ENCODE results near the gene ANG. TPM values are rescaled to one million over a fixed set of nuclear protein-coding genes. Genes with fewer than 3 reads are reported as not detected.

The ANG gene
- total and polyA plus RNA-seq, 2 of the 8 experiments (the other 6 are each of a cell fraction or from before 2014, with no cell fraction given) = 2.2 to 4.6 TPM

DNA sequence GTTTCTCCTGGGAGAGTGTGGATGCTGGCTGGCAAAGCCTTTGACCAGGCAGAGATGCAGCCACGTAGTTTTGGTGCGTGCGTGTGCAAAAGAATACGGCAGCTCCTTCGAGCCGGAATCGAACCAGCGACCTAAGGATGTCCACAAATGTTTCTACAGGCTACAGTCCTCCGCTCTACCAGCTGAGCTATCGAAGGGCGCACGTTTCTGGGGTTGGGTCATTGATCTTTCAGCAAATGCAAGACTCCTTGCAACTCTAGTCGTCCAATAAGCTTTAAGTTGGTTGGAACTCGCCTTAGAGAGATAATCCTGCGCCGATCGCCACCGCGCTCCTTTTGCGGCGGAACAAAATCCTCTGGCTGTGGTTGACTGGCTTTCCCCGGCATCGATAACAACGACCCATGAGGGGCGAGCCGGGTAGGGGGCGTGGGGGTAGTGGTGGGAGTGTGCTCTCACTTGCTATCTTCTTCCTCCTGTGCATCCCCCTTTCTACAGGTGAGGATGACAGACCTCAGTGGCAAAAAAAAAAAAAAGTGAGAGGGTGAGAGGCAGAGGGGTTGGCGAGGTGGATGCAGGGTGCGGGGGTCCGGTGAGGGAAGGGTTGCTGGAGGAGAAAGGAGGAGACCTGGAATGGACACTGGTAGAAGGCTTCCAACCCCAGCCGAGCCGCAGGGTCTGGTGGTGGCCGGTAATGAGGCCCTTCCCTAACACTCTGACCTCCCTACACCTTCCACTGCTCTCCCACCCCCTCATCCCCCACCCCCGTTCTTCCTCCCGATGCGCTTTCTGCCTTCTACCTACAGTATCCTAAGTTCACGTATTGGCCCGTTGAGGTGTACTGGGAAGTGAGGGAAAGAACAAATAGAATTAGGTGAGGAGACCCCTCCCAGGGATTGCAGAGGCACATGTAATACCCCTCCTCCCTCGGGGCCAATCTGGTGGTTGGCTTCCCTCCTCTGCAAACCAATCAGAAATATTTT lies 35.3 kb upstream of the ANG start (continued):
- TF ChIP-seq CHD2 (IDR thresholded peaks at IDR 0.05; ENCODE audit: low read length) (no peak), CBX5 (IDR thresholded peaks at IDR 0.05; ENCODE audit: low read depth, low read length) (no peak), CREB1 (IDR thresholded peaks at IDR 0.05) (peak; percentile 54; the same call in 1 of the 2 replicates), RBBP5 (IDR thresholded peaks at IDR 0.05; ENCODE audit: borderline replicate concordance, low read depth, low read length) (peak; percentile 95), KDM1A (IDR thresholded peaks at IDR 0.05; ENCODE audit: borderline replicate concordance, low read length) (peak; percentile 45; the same call in 1 of the 2 replicates), SRF (IDR thresholded peaks at IDR 0.05; ENCODE audit: low read depth, low read length) (no peak), HDAC2 (IDR thresholded peaks at IDR 0.05; ENCODE audit: borderline replicate concordance in 1 of 2, low read depth in 2 of 2, low read length in 2 of 2) (peak in 1 of 2 experiments; percentile 56; a peak in 2 of 4 replicates), NANOG (IDR thresholded peaks at IDR 0.05; ENCODE audit: insufficient read depth, low read depth, low read length, poor library complexity, severe bottlenecking) (no peak), EP300 (IDR thresholded peaks at IDR 0.05; ENCODE audit: borderline replicate concordance in 1 of 2, low read depth in 2 of 2, low read length in 2 of 2) (no peak), RFX5 (IDR thresholded peaks at IDR 0.05; ENCODE audit: borderline replicate concordance, low read depth, low read length) (no peak), MAFK (IDR thresholded peaks at IDR 0.05; ENCODE audit: low read depth, low read length) (peak; percentile 75; the same call in 1 of the 2 replicates), CTBP2 (IDR thresholded peaks at IDR 0.05; ENCODE audit: borderline replicate concordance, insufficient read depth, insufficient read length, low read length) (no peak), POLR2AphosphoS5 (IDR thresholded peaks at IDR 0.05; ENCODE audit: low read depth, low read length) (no peak), CBX8 (IDR thresholded peaks at IDR 0.05; ENCODE audit: borderline replicate concordance, low read depth, low read length) (no peak), YY1 (IDR thresholded peaks at IDR 0.05; ENCODE audit: low read depth, low read length) (peak; percentile 13; the same call in 1 of the 2 replicates), SIX5 (IDR thresholded peaks at IDR 0.05; ENCODE audit: low read depth, low read length) (no peak), BCL11A (IDR thresholded peaks at IDR 0.05; ENCODE audit: low read depth in 2 of 2, low read length in 2 of 2) (no peak), POLR2A (IDR thresholded peaks at IDR 0.05; ENCODE audit: control extremely low read depth in 1 of 2, low read depth in 2 of 2, low read length in 2 of 2) (no peak)
- TF ChIP-seq, protein P1, sequence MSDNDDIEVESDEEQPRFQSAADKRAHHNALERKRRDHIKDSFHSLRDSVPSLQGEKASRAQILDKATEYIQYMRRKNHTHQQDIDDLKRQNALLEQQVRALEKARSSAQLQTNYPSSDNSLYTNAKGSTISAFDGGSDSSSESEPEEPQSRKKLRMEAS (IDR thresholded peaks at IDR 0.05) = no peak
- TF ChIP-seq, protein P2, sequence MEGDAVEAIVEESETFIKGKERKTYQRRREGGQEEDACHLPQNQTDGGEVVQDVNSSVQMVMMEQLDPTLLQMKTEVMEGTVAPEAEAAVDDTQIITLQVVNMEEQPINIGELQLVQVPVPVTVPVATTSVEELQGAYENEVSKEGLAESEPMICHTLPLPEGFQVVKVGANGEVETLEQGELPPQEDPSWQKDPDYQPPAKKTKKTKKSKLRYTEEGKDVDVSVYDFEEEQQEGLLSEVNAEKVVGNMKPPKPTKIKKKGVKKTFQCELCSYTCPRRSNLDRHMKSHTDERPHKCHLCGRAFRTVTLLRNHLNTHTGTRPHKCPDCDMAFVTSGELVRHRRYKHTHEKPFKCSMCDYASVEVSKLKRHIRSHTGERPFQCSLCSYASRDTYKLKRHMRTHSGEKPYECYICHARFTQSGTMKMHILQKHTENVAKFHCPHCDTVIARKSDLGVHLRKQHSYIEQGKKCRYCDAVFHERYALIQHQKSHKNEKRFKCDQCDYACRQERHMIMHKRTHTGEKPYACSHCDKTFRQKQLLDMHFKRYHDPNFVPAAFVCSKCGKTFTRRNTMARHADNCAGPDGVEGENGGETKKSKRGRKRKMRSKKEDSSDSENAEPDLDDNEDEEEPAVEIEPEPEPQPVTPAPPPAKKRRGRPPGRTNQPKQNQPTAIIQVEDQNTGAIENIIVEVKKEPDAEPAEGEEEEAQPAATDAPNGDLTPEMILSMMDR (IDR thresholded peaks at IDR 0.05; ENCODE audit: control extremely low read depth in 1 of 3, insufficient read depth in 1 of 3, low read depth in 1 of 3, low read length in 3 of 3) = no peak
